Ishikawa (cell line): ENCODE results near the gene MS4A5.

Experiments used
- CEBPB ChIP-seq: IDR thresholded peaks from 2 replicates; pipeline ENCODE4 v1.6.1; 2012
- CREB1 ChIP-seq: IDR thresholded peaks from 2 replicates; pipeline ENCODE4 v1.6.1; 2012; ENCODE audit warnings: low read depth
- EGR1 ChIP-seq: IDR thresholded peaks from 2 replicates; pipeline ENCODE4 v1.6.1; 2012
- EP300 ChIP-seq: IDR thresholded peaks from 2 replicates; pipeline ENCODE4 v1.6.1; 2012; ENCODE audit warnings: borderline replicate concordance
- FOXM1 ChIP-seq: IDR thresholded peaks from 2 replicates; pipeline ENCODE4 v1.6.1; 2012; ENCODE audit warnings: low read depth, borderline replicate concordance
- MAX ChIP-seq: IDR thresholded peaks from 2 replicates; pipeline ENCODE4 v1.6.1; 2012
- NFIC ChIP-seq: IDR thresholded peaks from 2 replicates; pipeline ENCODE4 v1.6.1; 2012
- RAD21 ChIP-seq: IDR thresholded peaks from 2 replicates; pipeline ENCODE4 v1.6.1; 2012; ENCODE audit warnings: low read depth
- REST ChIP-seq: IDR thresholded peaks from 2 replicates; pipeline ENCODE4 v1.6.1; 2012; ENCODE audit warnings: low read depth, mild to moderate bottlenecking
- TAF1 ChIP-seq: IDR thresholded peaks from 2 replicates; pipeline ENCODE4 v1.6.1; 2012; ENCODE audit warnings: low read depth, mild to moderate bottlenecking
- TCF12 ChIP-seq: IDR thresholded peaks from 2 replicates; pipeline ENCODE4 v1.6.1; 2012; ENCODE audit warnings: low read depth
- TEAD4 ChIP-seq: IDR thresholded peaks from 2 replicates; pipeline ENCODE4 v1.6.1; 2012
- USF1 ChIP-seq: IDR thresholded peaks from 2 replicates; pipeline ENCODE4 v1.6.1; 2012
- YY1 ChIP-seq: IDR thresholded peaks from 2 replicates; pipeline ENCODE4 v1.6.1; 2012; ENCODE audit warnings: low read depth
- ZBTB7A ChIP-seq: IDR thresholded peaks from 2 replicates; pipeline ENCODE4 v1.6.1; 2012; ENCODE audit warnings: low read depth

The MS4A5 gene

GRCh38 chr11:60459345-60459744 lies 30.0 kb downstream of the MS4A5 start:
- TF ChIP-seq FOXM1 = no peak
- TF ChIP-seq TCF12 = no peak
- no peak for TF ChIP-seq TAF1
- TF ChIP-seq CEBPB = no peak
- no peak for TF ChIP-seq NFIC
- no peak for TF ChIP-seq USF1
- no peak for TF ChIP-seq YY1
- no peak for TF ChIP-seq TEAD4
- no peak for TF ChIP-seq CREB1
- no peak for TF ChIP-seq ZBTB7A
- TF ChIP-seq EP300 = no peak
- TF ChIP-seq EGR1 = no peak
- no peak for TF ChIP-seq MAX
- TF ChIP-seq RAD21 = no peak
- no peak for TF ChIP-seq REST

- TF ChIP-seq CREB1 = no peak
- no peak for TF ChIP-seq NFIC
- no peak for TF ChIP-seq ZBTB7A
- TF ChIP-seq USF1 = no peak
- TF ChIP-seq RAD21 = no peak
These were observed 39.5 kb downstream of the MS4A5 start for GRCh38 chr11:60468829-60469228.

- TF ChIP-seq ZBTB7A (no peak), NFIC (no peak), REST (no peak), RAD21 (no peak), YY1 (no peak), CEBPB (no peak), TCF12 (no peak), EGR1 (no peak), FOXM1 (no peak), MAX (no peak)
These were observed 40.4 kb downstream of the MS4A5 start for GRCh38 chr11:60469723-60470122.

- TF ChIP-seq TAF1 (no peak), YY1 (no peak), CREB1 (no peak), NFIC (no peak), FOXM1 (no peak), MAX (no peak), CEBPB (no peak), RAD21 (no peak), REST (no peak), ZBTB7A (no peak), USF1 (no peak), TCF12 (no peak), TEAD4 (no peak), EP300 (no peak)
These were observed 47.7 kb downstream of the MS4A5 start for GRCh38 chr11:60477035-60477445.
